A549 (cell line): ENCODE results near the gene ZNF613.

Experiments used
- CTCF ChIP-seq: fragments of >200 bp; sonication (Bioruptor Twin); formaldehyde crosslinking; IDR thresholded peaks from 3 replicates; pipeline ENCODE4 v1.5.1; 2016
- EP300 ChIP-seq, 2 experiments: fragments of >200 bp; sonication (Bioruptor Twin); formaldehyde crosslinking; IDR thresholded peaks; 2 replicates in 1 of 2; 3 replicates in 1 of 2; pipeline ENCODE4 v1.6.1; 2016 to 2017
- HES2 ChIP-seq: fragments of >200 bp; sonication (Bioruptor Twin); formaldehyde crosslinking; IDR thresholded peaks from 2 replicates; pipeline ENCODE4 v1.6.1; 2016
- JUN ChIP-seq, 2 experiments: fragments of >200 bp; sonication (Bioruptor Twin); formaldehyde crosslinking; IDR thresholded peaks; 2 replicates in 1 of 2; 3 replicates in 1 of 2; pipeline ENCODE4 v1.6.1; 2016 to 2017
- JUNB ChIP-seq: fragments of >200 bp; sonication (Bioruptor Twin); formaldehyde crosslinking; IDR thresholded peaks from 2 replicates; pipeline ENCODE4 v1.6.1; 2016
- MAFK ChIP-seq: fragments of 450-650 bp; IDR thresholded peaks from 2 replicates; pipeline ENCODE4 v1.6.1; 2014; ENCODE audit not compliant: partially characterized antibody
- NFE2L2 ChIP-seq: fragments of 150-350 bp; conservative IDR thresholded peaks from 2 replicates; pipeline ENCODE4 v1.6.1; 2014; ENCODE audit warnings: low read length
- POLR2A ChIP-seq: IDR thresholded peaks from 2 replicates; pipeline ENCODE4 v1.6.1; 2012; ENCODE audit warnings: mild to moderate bottlenecking, low read length
- REST ChIP-seq: fragments of 200-600 bp; sonication (generic); IDR thresholded peaks from 2 replicates; pipeline ENCODE4 v1.6.1; 2016; ENCODE audit warnings: antibody characterized with exemption, mild to moderate bottlenecking, moderate library complexity
- SMC3 ChIP-seq: fragments of >200 bp; sonication (Bioruptor Twin); formaldehyde crosslinking; IDR thresholded peaks from 3 replicates; pipeline ENCODE4 v1.6.1; 2018; ENCODE audit warnings: inconsistent platforms
- ZFP36 ChIP-seq: fragments of 450-650 bp; IDR thresholded peaks from 2 replicates; pipeline ENCODE4 v1.6.1; 2014; ENCODE audit warnings: borderline replicate concordance; ENCODE audit not compliant: partially characterized antibody
- ZNF302 ChIP-seq: fragments of 250-450 bp; sonication (Bioruptor Pico); IDR thresholded peaks from 2 replicates; pipeline ENCODE4 v1.9.0; 2021; ENCODE audit warnings: inconsistent platforms, mild to moderate bottlenecking, moderate library complexity

GRCh38 chr19:51993422-51993821 is 66.2 kb downstream of the ZNF613 start:
- TF ChIP-seq MAFK (no peak), CTCF (no peak), ZFP36 (no peak), SMC3 (no peak), JUNB (no peak), HES2 (no peak), ZNF302 (CRISPR knock-in tag) (no peak), NFE2L2 (no peak), POLR2A (no peak), JUN (IDR thresholded peaks at IDR 0.05) (no peak), EP300 (IDR thresholded peaks at IDR 0.05) (no peak), REST (no peak)
